Spinal cord (tissue), 10 donors: ENCODE measurements around the gene RBP5. TPM values are rescaled to one million over a fixed set of nuclear protein-coding genes. Genes with fewer than 3 reads are reported as not detected.

Source experiments
- DNase-seq, 6 donors: peaks; one replicate each; pipeline versions ENCODE4 v3.0.0 to v3.0.0-alpha.2; 2013 to 2015; ENCODE audit warnings: low spot score in 6 of 6, low read depth in 4 of 6
- H3K27ac ChIP-seq: one replicate; pipeline ENCODE4 v1.5.1; 2013; ENCODE audit warnings: low read depth, low read length, control low read depth
- H3K27me3 ChIP-seq: one replicate; pipeline ENCODE4 v1.6.1; 2013; ENCODE audit warnings: low read length; ENCODE audit not compliant: control insufficient read depth, insufficient read depth
- H3K36me3 ChIP-seq: one replicate; pipeline ENCODE4 v1.6.1; 2013; ENCODE audit warnings: low read length; ENCODE audit not compliant: control insufficient read depth, insufficient read depth
- H3K4me1 ChIP-seq: one replicate; pipeline ENCODE4 v1.6.1; 2013; ENCODE audit warnings: low read length; ENCODE audit not compliant: control insufficient read depth, insufficient read depth
- H3K4me3 ChIP-seq: one replicate; pipeline ENCODE4 v1.5.1; 2013; ENCODE audit warnings: low read depth, low read length, control low read depth
- H3K9me3 ChIP-seq: one replicate; pipeline ENCODE4 v1.6.1; 2013; ENCODE audit warnings: low read length; ENCODE audit not compliant: control insufficient read depth, insufficient read depth
- WGBS: methylation state at CpG from one replicate; pipeline ENCODE4 v1.1.5; 2013; ENCODE audit warnings: missing lambda C conversion rate; ENCODE audit not compliant: insufficient coverage; 5-methylcytosine and 5-hydroxymethylcytosine counted together
- polyA plus RNA-seq, 2 donors: library from polyadenylated mRNA; unstranded; fragments of 120-200 nt; gene quantifications; one replicate each; pipeline ENCODE4 v1.2.1, GENCODE V29; 2013; ENCODE audit not compliant: insufficient read length in 2 of 2
- total RNA-seq, 2 donors: library from RNA; depleted of rRNA in 1 of 2; stranded (reverse); fragments of 120-200 nt in 1 of 2; fragments of >200 nt in 1 of 2; gene quantifications; one replicate each; pipeline versions ENCODE4 v1.2.3 to v1.2.4, GENCODE V29; 2013 to 2014
- donor health status: healthy.

RBP5 gene
- total and polyA plus RNA-seq, 4 donors = 0.20 to 5.1 (median 2.1) TPM

DNA sequence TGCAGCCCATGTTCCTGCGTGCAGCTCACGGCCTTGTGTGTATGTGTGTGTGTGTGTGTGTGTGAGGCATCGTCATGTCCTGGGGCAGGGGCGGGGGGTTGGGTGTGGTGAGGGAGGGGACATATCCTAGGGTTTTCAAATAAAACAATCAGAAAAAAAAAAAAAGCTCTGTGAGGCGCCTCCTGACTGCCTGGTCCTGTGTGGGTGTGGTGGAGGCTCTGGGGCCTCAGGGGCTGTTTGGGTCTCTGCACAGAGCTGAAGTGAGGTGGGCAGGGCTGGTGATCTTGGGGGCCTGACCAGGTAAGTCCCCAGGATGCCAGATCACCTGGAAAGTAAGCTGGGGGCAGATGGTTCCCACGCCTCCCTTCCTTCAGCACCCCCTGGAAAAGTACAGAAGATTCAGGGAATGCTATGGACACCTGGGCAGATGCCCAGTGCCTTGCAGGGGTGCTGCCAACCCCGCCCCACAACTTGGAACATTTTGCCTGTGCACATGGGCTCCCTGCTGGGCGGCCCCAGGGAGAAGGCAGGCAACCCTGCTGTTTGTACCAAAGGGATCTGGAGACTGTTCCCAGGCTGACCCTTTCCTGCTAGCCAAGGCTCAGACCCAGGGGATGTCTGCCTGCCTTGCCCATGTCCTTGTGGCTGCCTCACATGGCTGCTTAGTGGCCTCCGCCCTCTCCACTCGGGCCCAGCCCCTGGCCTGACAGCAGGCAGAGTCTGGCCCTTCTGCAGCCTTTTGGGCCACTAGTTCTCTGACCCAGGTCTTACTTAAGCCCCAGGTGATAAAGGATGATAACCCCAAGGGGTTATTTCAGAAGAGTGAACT lies 30.3 kb upstream of the RBP5 start:
- DNase-seq = no peak
- H3K4me1 ChIP-seq = peaks cover 7% of the 10 kb centered on the region
- H3K4me3 ChIP-seq = no peak overlapping the region
- peaks cover 44% of the 10 kb centered on the region for H3K36me3 ChIP-seq
- no peak overlapping the region for H3K27ac ChIP-seq
- no peaks in the 10 kb centered on the region for H3K9me3 ChIP-seq
- peaks cover 9% of the 10 kb centered on the region for H3K27me3 ChIP-seq
- WGBS = 88% methylated on average over 5 of the region's 10 CpGs

DNA sequence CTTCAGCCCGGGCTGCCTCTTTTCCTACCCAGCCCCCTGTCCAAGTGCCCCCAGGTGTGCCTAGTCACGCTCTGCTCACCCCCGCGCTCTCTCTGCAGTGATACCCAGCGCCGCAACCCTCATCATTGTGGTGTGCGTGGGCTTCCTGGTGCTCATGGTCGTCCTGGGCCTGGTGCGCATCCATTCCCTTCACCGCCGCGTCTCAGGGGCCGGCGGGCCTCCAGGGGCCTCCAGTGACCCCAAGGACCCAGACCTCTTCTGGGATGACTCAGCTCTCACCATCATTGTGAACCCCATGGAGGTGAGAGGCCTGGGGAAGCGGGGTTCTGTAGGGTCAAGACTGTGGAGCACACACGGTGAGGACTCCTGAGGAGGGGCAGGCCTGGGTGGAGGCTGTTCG lies 28.7 kb upstream of the RBP5 start:
- Histone ChIP-seq H3K36me3 (peaks cover 47% of the 10 kb centered on the region), H3K9me3 (no peaks in the 10 kb centered on the region), H3K4me1 (no peaks in the 10 kb centered on the region), H3K27me3 (no peaks in the 10 kb centered on the region), H3K4me3 (no peak overlapping the region), H3K27ac (no peak overlapping the region)
- no peak for DNase-seq
- WGBS = 91% methylated on average over 15 of the region's 17 CpGs

DNA sequence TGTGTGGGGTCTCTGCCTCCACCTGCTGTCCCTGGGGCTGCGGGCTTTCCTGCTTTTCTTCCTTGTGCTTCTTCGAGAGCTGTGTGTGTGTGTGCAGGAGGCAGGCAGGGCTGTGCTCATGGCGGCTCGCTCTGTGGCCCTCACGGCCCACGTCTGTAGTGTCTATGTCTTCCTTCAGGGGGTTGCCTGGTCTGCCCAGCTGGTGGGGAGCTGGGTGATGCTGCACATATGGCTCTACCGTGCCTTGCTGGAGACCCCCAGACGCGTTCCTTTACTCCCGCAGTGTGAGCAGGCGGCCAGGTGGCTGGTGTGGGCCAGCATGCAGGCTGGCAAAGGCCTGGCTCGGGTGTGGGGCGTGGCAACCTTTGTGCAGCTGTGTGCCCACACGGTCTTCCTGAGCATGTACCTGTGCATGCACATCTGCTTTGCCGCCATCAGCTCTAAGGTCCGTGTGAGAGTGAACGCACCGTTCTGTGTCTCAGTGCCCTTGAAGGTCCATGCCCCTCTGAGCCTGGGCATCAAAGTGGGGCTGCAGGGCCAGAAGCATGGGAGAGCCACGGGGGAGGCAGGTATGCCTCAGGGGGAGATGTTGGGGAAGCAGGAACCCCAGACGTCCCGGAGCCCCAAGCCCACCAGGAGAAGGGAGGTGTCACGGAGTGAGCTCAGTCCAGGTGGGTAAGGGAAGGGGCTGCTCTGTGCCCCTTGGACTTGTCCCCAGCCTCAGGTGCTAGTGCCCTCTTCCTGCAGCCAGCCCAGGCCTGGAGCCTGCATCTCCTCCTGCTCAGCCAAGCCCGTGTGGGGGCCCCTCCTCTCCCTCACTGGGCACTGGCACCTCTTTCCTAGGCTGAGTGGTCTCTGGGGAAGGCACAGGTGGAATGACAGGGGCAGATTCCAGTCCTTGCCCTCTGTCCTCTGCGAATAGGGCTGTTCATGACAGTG lies 27.8 kb upstream of the RBP5 start:
- Histone ChIP-seq H3K4me3 (no peak overlapping the region), H3K27me3 (no peaks in the 10 kb centered on the region), H3K9me3 (no peaks in the 10 kb centered on the region), H3K27ac (no peak overlapping the region), H3K4me1 (no peaks in the 10 kb centered on the region), H3K36me3 (peaks cover 47% of the 10 kb centered on the region)
- no peak for DNase-seq
- 90% methylated on average over 22 of the region's 24 CpGs for WGBS

DNA sequence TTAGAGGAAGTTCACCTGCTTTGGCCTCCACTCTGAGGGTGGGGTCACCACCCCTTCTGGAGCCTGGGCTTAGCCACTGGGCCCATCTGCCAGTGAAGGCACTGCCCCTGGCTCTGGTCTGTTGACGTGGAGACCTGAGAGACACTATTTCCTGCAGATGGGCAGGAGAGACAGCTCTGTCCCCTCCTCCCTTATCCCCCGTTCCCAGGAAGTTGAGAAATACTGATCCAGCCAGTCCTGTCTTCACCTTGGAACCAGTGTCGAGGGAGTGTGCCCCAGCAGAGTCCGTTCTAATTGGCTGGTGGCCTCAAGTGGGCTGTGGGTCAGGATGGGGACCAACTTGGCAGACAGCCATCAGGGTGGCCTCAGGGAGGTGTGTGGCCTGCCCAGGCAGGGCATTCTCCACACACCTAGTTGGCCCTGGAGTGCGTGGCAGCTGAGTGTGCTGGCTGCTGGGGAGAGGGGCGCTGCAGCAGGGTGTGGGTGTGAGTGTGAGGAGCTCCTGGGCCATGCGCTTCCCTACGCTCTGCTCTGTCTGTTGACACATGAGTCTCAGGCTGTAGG lies 26.9 kb upstream of the RBP5 start:
- Histone ChIP-seq H3K27ac (no peak overlapping the region), H3K4me1 (no peaks in the 10 kb centered on the region), H3K36me3 (peaks cover 52% of the 10 kb centered on the region), H3K9me3 (no peaks in the 10 kb centered on the region), H3K27me3 (no peaks in the 10 kb centered on the region), H3K4me3 (no peak overlapping the region)
- no peak for DNase-seq
- 93% methylated on average over 8 of the region's 8 CpGs for WGBS

DNA sequence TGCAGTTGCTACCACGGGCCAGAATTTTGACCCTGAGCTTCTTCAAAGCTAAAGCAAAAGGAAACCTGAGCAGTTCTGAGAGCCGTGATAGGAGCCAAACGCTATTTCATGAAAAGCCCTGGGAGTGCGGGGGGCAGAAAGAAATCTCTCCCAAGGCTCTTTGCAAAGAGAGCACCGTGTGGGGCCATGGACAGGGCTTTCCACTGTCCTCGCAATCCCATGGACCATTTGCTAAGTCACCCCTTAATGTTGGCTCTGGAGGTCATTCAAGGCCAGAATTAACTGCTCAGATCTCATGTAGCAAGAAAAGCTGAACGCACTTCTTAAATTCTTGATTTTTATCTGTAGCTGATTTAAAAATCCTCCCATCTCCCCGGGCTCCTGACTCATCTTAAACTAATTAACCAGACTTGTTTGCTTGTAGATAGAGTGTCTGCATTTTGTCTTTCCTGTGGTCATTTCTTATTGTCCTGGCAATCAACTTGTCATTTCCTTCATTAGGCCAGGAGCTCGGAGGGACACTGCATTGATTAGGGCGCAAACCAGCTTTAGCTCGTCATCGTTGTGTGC lies 26.3 kb upstream of the RBP5 start:
- Histone ChIP-seq H3K27ac (no peak overlapping the region), H3K4me1 (no peaks in the 10 kb centered on the region), H3K27me3 (no peaks in the 10 kb centered on the region), H3K9me3 (no peaks in the 10 kb centered on the region), H3K4me3 (no peak overlapping the region), H3K36me3 (peaks cover 58% of the 10 kb centered on the region)
- 86% methylated on average over 10 of the region's 12 CpGs for WGBS
- DNase-seq = no peak

DNA sequence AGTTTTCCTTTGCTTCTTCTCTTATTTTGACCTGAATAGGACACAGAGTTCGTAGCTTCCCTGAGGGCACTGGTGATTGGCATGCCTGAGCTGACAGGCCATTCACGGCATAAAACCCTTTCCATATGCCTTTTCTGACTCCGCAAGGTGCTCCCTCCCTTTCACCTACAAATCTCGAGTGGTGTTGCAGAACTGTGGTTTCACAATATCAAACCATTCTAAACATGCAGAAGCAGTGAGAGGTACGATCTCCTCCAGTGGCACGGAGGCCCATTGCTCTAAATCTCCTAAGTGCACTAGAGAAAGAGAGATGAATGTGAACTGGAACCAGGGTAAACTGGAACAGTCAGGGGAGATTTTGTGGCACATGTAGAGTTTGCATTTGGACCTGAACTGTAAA lies 25.4 kb upstream of the RBP5 start:
- Histone ChIP-seq H3K36me3 (peaks cover 61% of the 10 kb centered on the region), H3K4me3 (no peak overlapping the region), H3K4me1 (no peaks in the 10 kb centered on the region), H3K9me3 (no peaks in the 10 kb centered on the region), H3K27me3 (no peaks in the 10 kb centered on the region), H3K27ac (no peak overlapping the region)
- 87% methylated on average over 4 of the region's 6 CpGs for WGBS
- no peak for DNase-seq

DNA sequence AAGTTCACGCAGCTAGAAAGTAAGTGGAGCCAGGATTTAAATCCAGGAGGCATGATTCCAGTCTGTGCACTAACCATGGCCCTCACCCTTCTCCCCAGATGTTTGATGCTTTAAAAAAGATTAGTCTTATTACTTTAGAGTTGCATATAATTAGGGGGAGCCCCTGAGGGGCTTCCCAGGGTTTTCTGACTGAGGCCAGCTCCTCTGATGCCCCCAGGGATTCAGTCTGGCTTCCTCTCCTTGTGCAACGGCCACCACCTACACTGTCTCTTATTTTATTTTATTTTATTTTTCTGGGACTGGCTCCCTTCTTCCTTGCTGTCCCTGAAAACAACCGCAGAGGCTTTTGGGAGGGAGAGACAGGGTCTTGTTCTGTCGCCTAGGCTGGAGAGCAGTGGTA lies 24.1 kb upstream of the RBP5 start:
- Histone ChIP-seq H3K4me3 (no peak overlapping the region), H3K36me3 (peaks cover 58% of the 10 kb centered on the region), H3K4me1 (no peaks in the 10 kb centered on the region), H3K27me3 (no peaks in the 10 kb centered on the region), H3K27ac (no peak overlapping the region), H3K9me3 (no peaks in the 10 kb centered on the region)
- no peak for DNase-seq
- 94% methylated on average over 3 of the region's 4 CpGs for WGBS

DNA sequence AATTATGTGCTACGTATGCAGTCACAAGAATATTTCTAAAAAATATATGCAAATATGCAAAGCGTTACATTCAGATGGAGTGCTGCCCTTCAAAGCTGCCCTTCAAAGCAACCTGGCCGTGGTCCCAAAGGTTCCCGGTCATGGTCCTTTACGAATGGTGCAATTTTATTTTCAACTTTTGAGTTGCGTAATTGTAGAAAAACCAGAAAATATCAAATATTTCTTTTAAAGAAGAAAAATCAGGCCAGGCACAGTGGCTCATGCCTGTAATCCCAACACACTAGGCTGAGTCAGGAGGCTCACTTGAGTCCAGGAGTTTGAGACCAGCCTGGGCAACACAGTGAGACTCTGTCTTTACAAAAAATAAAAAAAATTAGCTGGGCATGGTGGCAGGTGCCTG lies 22.8 kb upstream of the RBP5 start:
- Histone ChIP-seq H3K4me3 (no peak overlapping the region), H3K36me3 (peaks cover 55% of the 10 kb centered on the region), H3K27ac (no peak overlapping the region), H3K27me3 (no peaks in the 10 kb centered on the region), H3K9me3 (no peaks in the 10 kb centered on the region), H3K4me1 (no peaks in the 10 kb centered on the region)
- 94% methylated on average over 4 of the region's 6 CpGs for WGBS
- DNase-seq = no peak

DNA sequence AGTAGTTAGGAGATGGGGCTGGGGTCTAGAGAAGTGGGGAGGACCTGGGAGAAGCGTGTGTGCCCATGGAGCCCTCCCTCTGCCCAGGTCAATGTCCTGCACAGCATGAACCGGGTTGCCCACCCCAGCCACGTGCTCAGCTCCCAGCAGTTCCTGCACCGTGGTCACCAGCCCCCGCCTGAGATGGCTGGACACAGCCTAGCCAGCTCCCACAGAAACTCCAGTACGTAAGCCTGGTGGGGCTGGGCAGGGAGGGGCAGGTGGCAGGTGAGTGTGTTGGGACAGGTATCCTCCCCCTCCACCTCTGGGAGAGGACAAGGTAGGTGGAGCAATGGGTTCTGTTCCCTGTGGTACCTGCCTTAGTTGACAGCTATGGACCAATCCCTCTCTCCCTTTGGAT lies 22.2 kb upstream of the RBP5 start:
- Histone ChIP-seq H3K27me3 (no peaks in the 10 kb centered on the region), H3K4me1 (no peaks in the 10 kb centered on the region), H3K4me3 (no peak overlapping the region), H3K9me3 (no peaks in the 10 kb centered on the region), H3K36me3 (peaks cover 55% of the 10 kb centered on the region), H3K27ac (no peak overlapping the region)
- no peak for DNase-seq
- WGBS = 86% methylated on average over 1 of the region's 6 CpGs
